Activated CD8-positive, alpha-beta T cell treated with anti-CD3 and anti-CD28 coated beads for 36 hours (primary cell): ENCODE data around the gene MPIG6B. TPM values are rescaled to one million over a fixed set of nuclear protein-coding genes. Genes with fewer than 3 reads are reported as not detected.

Experiments used
- ATAC-seq: fragments of 200-7000 bp; cut with Tn5 transposase; one replicate; pipeline ENCODE4 v1.10.0; 2021; ENCODE audit warnings: mild to moderate bottlenecking, moderate library complexity
- CTCF ChIA-PET: fragments of 350-600 bp; sonication (Branson Sonifier 250); formaldehyde crosslinking; loops from one replicate; lab custom pipeline; 2021; ENCODE audit warnings: antibody characterized with exemption; lab: Charles Lee
- POLR2A ChIA-PET: fragments of 350-600 bp; sonication (Branson Sonifier 250); formaldehyde crosslinking; loops from one replicate; lab custom pipeline; 2021; ENCODE audit warnings: antibody characterized with exemption; lab: Charles Lee
- DNase-seq: peaks from one replicate; pipeline ENCODE4 v3.0.0-alpha.2; 2020
- H3K27ac Mint-ChIP-seq: one replicate; pipeline ENCODE4 v1.8.0; 2021; ENCODE audit warnings: mild to moderate bottlenecking, mixed read lengths
- H3K27me3 Mint-ChIP-seq: one replicate; pipeline ENCODE4 v1.8.0; 2021; ENCODE audit warnings: mixed read lengths
- H3K36me3 Mint-ChIP-seq: one replicate; pipeline ENCODE4 v1.8.0; 2021; ENCODE audit warnings: low read depth, mixed read lengths
- H3K4me1 Mint-ChIP-seq: one replicate; pipeline ENCODE4 v1.8.0; 2021; ENCODE audit warnings: low read depth, mixed read lengths
- H3K4me3 Mint-ChIP-seq: one replicate; pipeline ENCODE4 v1.8.0; 2021; ENCODE audit warnings: mild to moderate bottlenecking, moderate library complexity, mixed read lengths
- H3K9me3 Mint-ChIP-seq: one replicate; pipeline ENCODE4 v1.8.0; 2021; ENCODE audit warnings: mixed read lengths
- CTCF ChIP-seq: fragments of 200-600 bp; IDR thresholded peaks from one replicate; pipeline ENCODE4 v1.8.0; 2022; ENCODE audit warnings: antibody characterized with exemption, mild to moderate bottlenecking
- intact Hi-C: fragments of 100-400 bp; cut with micrococcal nuclease; formaldehyde crosslinking; loops from one replicate; pipeline ENCODE4 v1.10.0; 2022
- total RNA-seq, 2 experiments: library from RNA; stranded (reverse); gene quantifications; one replicate each; pipeline ENCODE4 v1.2.3, GENCODE V29; 2021

MPIG6B gene
- total RNA-seq, 2 experiments from 2014 or later: 0.65 to 0.81 TPM

GRCh38 chr6:31713465-31713864 is 9.7 kb upstream of the MPIG6B start:
- intact Hi-C loops: no loop called here
- ChIA-PET CTCF (interaction anchor here (0.8 to 2.7 kb wide), 6 partner anchors 16 to 94 kb away, joined by 3 to 11 read pairs (median 4); partner anchors contain the start of genes CLIC1, DDAH2 and LSM2), POLR2A (interaction anchor here (1.2 to 2.8 kb wide), 3 partner anchors 10 to 16 kb away, joined by 5 to 11 read pairs (median 5); partner anchors contain the start of genes ABHD16A and DDAH2)
- Mint-ChIP-seq H3K9me3 (no peaks in the 10 kb centered on the region), H3K36me3 (no peaks in the 10 kb centered on the region), H3K27ac (no peak overlapping the region), H3K4me1 (peaks cover 14% of the 10 kb centered on the region), H3K4me3 (no peak overlapping the region), H3K27me3 (no peaks in the 10 kb centered on the region)
- no peak for ATAC-seq
- no peak for TF ChIP-seq CTCF
- DNase-seq: no peak

GRCh38 chr6:31713991-31714684 is 9.0 kb upstream of the MPIG6B start:
- no peak overlapping the region for H3K4me3 Mint-ChIP-seq
- DNase-seq (no peak), ATAC-seq (no peak)
- intact Hi-C loops: no loop called here
- TF ChIP-seq CTCF: no peak
- CTCF ChIA-PET: interaction anchor here (0.8 to 2.7 kb wide), 8 partner anchors 16 to 93 kb away, joined by 3 to 11 read pairs (median 4); partner anchors contain the start of genes CLIC1, DDAH2 and LSM2
- POLR2A ChIA-PET: interaction anchor here (0.9 to 2.8 kb wide), 4 partner anchors 10 to 19 kb away, joined by 3 to 11 read pairs (median 4); partner anchors contain the start of genes ABHD16A and DDAH2
- no peaks in the 10 kb centered on the region for H3K9me3 Mint-ChIP-seq
- no peaks in the 10 kb centered on the region for H3K36me3 Mint-ChIP-seq
- H3K27me3 Mint-ChIP-seq: no peaks in the 10 kb centered on the region
- H3K27ac Mint-ChIP-seq: no peak overlapping the region
- peaks cover 14% of the 10 kb centered on the region for H3K4me1 Mint-ChIP-seq

- no peaks in the 10 kb centered on the region for H3K9me3 Mint-ChIP-seq
- no peak for TF ChIP-seq CTCF
- no peak within 1 kb of the TSS for H3K27ac Mint-ChIP-seq
- no peak for ATAC-seq
- no peaks in the 10 kb centered on the region for H3K36me3 Mint-ChIP-seq
- H3K4me1 Mint-ChIP-seq: peaks cover 14% of the 10 kb centered on the region
- intact Hi-C loops: no loop called here
- H3K27me3 Mint-ChIP-seq: no peaks in the 10 kb centered on the region
- DNase-seq: no peak
- no peak within 1 kb of the TSS for H3K4me3 Mint-ChIP-seq
- ChIA-PET POLR2A (interaction anchor here (0.6 to 2.8 kb wide), 4 partner anchors 9 to 51 kb away, joined by 3 to 11 read pairs (median 4); partner anchors contain the start of genes DDAH2 and GPANK1), CTCF (interaction anchor here (1.2 to 2.7 kb wide), 5 partner anchors 14 to 91 kb away, joined by 3 to 11 read pairs (median 5); partner anchors contain the start of gene DDAH2)
Measured at GRCh38 chr6:31715022-31715958, 7.9 kb upstream of the MPIG6B start, which contains the start of gene LY6G6D. Gene LY6G6D, plus strand, starts transcription at chr6:31715348. Its CDS starts 8 bp downstream, at chr6:31715356.

DNA sequence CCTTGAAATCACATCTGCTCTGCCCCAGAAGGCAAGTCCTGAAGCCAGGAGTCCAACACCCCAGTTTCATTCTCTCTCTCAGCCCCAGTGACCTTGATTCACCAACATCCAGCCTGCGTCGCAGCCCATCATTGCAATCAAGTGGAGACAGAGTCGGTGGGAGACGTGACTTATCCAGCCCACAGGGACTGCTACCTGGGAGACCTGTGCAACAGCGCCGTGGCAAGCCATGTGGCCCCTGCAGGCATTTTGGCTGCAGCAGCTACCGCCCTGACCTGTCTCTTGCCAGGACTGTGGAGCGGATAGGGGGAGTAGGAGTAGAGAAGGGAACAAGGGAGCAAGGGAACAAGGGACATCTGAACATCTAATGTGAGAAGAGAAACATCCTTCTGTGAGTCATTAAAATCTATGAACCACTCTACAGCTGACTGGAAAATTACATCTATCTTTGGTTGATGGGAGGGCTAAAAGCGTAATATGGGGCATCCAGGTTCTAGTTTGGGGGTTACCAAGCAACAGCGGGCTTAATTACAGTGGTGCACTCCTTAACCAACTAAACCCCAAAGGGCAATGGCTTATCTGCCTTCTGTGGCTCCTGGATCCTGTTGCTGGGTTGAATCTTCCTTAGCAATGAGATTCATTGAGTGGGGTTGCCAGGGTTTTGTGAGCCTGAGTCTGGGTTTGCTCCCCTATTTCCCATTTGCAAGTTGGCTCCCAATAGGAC is 5.5 kb upstream of the MPIG6B start:
- H3K27ac Mint-ChIP-seq: no peak overlapping the region
- H3K9me3 Mint-ChIP-seq: no peaks in the 10 kb centered on the region
- intact Hi-C loops: no loop called here
- no peaks in the 10 kb centered on the region for H3K27me3 Mint-ChIP-seq
- no peaks in the 10 kb centered on the region for H3K36me3 Mint-ChIP-seq
- POLR2A ChIA-PET: no interaction called here
- peaks cover 9% of the 10 kb centered on the region for H3K4me1 Mint-ChIP-seq
- no peak for TF ChIP-seq CTCF
- ATAC-seq (no peak), DNase-seq (no peak)
- no peak overlapping the region for H3K4me3 Mint-ChIP-seq
- CTCF ChIA-PET: no interaction called here
